HG03432 (cell line): ENCODE results near the gene ZNF480.
"Not testable (repeated sequence)": the region's sequence is repeated elsewhere in the genome, so short reads cannot be mapped to it uniquely, and the experiment has no call there.

ENCODE experiments used
- ATAC-seq: cut with Tn5 transposase; IDR thresholded peaks from one replicate; pipeline ENCODE4 v1.9.1; 2021; ENCODE audit warnings: mild to moderate bottlenecking, moderate library complexity; ENCODE audit not compliant: unreplicated experiment

Gene ZNF480

DNA sequence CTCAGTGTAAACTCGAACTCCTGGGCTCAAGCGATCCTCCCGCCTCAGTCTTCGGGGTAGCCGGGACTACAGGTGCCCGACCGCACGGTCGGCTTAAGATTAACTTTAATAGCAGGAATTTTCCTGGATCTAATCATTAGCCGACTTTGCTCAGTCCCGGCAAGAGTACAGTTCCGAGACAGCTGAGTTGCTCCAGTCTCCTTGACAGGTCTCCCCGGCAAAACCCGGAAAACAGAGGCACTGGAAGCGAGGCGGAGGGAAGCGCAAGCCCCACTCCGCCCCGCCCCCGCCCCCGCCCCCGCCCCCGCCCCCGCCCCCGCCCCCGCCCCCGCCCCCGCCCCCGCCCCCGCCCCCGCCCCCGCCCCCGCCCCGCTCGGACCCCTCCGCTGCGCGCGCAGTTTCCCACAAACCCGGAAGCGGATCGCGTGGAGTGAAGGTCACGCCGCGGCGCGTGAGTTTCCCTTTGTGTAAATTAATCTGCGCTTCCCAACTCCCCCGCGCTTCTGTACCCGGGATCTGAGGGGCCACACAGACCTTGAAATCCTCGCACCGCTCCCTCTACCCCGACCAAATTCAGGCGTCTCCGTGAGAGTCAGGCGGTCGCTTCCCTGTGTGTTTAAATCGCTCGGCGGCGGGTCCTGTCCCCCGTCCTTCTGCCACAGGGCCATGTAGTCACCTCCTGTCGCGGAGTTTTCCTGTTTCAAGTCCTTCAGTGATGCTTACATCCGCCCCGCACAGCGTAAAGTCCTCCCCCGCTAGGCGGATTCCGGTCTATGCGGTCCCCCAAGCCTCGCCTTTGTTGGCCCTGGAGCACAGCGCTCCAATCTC, at the start of gene ZNF480:
TSS of gene ZNF480 (plus strand) at position 397 of the 828 bp plus-strand sequence. CDS start 3,244 bp downstream, outside the sequence.
- ATAC-seq: peak; percentile 63

GRCh38 chr19:52248241-52248640, 48.7 kb upstream of the ZNF480 start:
- ATAC-seq: no peak

DNA sequence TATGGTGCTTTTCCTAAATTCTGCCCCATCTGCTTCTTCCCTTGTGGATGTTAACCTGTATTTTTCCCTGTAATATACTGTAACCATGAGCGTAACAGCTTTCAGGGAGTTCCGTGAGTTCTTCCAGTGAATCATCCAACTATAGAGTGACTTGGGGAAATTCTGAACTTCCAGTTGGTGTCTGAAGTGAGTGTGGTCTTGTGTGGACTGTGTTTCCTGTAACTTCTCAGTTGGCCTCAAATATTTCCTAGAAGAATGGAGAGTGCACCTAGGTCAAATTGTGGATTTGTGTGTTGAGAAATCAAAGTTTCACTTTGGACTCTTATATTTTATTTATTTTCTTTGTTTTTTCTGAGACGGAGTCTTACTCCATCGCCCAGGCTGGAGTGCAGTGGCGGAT, 38.5 kb upstream of the ZNF480 start:
- no peak for ATAC-seq

- not testable (repeated sequence) for ATAC-seq
Measured at GRCh38 chr19:52265556-52265955, 31.4 kb upstream of the ZNF480 start.

- ATAC-seq: peak; percentile 99
Measured at GRCh38 chr19:52269338-52270261, 27.4 kb upstream of the ZNF480 start, which contains the start of gene ZNF766. Gene ZNF766 (plus strand): TSS chr19:52269587. CDS start chr19:52269614, 27 bp downstream.

DNA sequence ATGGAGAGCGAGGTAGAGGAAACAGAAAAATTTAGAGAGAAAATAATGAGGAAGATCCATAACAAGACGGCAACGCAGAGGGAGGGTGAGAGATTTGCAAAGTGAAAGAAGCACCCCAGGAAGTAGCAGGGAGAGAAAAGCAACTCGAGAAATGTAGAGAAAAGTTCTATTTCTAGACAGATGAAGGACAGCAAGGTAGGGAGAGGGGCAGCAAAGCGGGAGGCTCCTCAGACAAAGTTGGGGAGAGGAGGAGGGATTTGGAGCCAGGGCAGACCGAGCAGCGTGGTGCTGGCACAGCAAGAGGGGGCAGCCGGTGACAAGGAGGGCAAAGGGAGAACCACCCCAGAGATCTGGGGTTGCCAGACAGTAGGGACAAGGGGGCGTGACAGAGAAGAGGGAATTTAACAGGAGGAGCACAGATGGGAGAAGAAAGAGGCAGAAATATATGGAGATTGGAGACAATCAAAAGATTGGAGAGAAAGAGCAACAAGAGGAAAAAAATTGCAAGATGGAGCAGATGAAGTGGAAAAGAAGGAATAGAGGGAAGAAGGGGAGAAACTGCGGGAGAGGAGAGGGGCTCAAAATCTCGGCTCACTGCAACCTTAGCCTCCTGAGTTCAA, 26.6 kb upstream of the ZNF480 start:
- peak; percentile 3 for ATAC-seq

GRCh38 chr19:52273301-52273700, 23.7 kb upstream of the ZNF480 start:
- no peak for ATAC-seq

DNA sequence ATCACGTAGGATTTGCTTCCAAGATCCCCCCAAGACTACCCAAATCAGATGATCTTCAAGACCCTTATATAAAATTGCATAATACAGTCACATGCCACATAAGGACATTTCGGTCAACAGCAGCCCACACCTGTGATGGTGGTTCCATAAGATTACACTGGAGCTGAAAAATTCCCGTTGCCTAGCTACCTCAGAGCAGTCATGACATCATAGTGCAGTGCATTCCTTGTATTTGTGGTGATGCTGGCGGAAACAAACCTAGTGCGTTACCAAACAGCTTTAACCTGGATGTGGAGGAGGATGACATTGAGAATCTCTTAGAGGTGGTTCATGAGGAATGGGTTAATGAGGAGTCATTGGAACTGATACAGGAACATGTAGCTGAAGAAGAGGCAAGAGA, 22.8 kb upstream of the ZNF480 start:
- no peak for ATAC-seq

GRCh38 chr19:52275988-52276387, 21.0 kb upstream of the ZNF480 start:
- no peak for ATAC-seq

DNA sequence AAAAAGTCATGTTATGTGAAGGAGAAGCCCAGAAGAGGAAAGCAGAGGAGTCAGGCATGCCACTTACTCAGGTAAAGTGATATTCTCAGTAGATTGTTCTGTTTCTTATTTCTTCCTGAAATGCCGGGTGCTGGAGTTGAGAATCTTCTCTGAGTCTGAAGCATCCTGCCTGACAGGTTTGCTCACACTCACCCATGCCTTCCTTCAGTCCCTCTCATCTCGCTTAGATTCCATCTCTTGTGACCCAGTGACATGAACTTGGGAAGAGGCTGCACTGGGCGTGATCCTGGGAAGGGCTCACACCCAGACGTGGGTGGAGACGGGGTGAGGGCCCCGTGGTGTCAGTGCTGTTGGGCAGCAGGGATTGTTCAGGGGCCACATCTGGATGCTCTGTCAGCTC, 19.5 kb upstream of the ZNF480 start:
- ATAC-seq: no peak

GRCh38 chr19:52286256-52286655, 10.7 kb upstream of the ZNF480 start:
- no peak for ATAC-seq

GRCh38 chr19:52291781-52292180, 5.2 kb upstream of the ZNF480 start:
- ATAC-seq: no peak

DNA sequence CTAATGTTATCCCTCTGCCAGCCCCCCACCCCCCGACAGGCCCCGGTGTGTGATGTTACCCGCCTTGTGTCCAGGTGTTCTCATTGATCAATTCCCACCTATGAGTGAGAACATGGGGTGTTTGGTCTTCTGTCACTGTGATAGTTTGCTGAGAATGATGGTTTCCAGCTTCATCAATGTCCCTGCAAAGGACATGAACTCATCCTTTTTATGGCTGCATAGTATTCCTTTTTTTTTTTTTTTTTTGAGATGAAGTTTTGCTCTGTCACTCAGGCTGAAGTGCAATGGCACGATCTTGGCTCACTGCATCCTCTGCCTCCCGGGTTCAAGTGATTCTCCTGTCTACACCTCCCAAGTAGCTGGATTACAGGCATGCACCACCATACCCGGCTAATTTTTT, 4.0 kb upstream of the ZNF480 start:
- not testable (repeated sequence) for ATAC-seq

GRCh38 chr19:52296400-52296772, 583 bp upstream of the ZNF480 start:
- ATAC-seq: peak; percentile 20

GRCh38 chr19:52297601-52298364, 814 bp downstream of the ZNF480 start:
- peak; percentile 16 for ATAC-seq

DNA sequence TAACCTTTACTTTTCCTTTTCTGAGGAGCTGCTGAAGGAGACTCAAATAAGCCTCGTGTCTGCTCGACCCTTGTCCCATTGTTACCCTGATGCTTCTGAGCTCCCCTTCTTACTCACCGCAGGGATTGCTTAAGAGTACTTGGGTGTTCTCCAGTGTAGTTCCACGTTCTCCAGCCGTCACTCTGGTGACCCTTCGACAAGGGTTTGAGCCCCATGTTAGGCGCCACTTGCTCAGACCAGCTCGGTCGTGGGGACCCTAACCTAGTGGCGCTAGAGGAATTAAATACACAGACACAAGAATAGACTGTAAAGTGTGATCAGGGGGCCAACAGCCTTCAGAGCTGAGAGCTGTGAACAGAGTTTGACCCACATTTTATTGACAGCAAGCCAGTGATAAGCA, 10.3 kb downstream of the ZNF480 start:
- ATAC-seq: no peak

- no peak for ATAC-seq
Measured at GRCh38 chr19:52322429-52322828, 25.5 kb downstream of the ZNF480 start.

DNA sequence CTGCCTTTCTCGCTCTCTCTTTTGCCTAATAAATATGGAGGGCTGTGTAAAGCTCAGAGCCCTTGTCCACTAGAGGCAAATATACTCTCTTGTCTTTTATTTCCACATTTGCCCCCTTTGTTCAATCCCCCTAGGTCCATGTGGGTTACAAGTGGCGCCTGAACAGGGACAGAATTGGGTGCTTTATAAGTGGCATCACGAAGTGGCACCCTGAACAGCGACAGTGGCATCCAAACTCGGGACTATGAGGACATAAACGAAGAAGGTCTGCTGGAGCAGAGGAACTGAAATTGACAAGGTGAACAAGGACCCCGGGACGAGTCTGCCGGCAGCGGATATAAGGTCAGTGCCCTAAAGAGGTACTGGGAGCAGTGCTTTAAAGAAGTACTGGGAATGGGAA, 34.8 kb downstream of the ZNF480 start:
- ATAC-seq: no peak

DNA sequence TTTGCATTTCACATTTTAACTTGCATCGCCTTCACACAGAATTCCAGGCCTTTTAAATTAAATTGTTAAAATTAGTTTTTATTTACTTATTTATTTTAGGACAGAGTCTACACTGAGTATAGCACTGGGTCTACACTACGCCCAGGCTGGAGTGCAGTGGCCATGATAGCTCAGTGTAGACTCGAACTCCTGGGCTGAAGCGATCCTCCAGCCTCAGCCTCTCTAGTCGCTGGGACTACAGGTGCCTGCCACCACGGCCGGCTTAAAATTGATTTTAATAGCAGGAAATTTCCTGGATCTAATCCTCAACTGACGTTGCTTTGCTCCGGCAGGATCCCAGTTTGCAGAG, 38.8 kb downstream of the ZNF480 start:
- ATAC-seq: no peak

GRCh38 chr19:52336117-52336790, 39.3 kb downstream of the ZNF480 start, which contains the start of gene ZNF610:
Gene ZNF610 (plus strand): TSS chr19:52336243. CDS start chr19:52349173, 12,930 bp downstream.
- ATAC-seq: peak; percentile 61
